ENCODE results near the gene GRIN1.
A peak's percentile ranks its signal among the peaks of the same experiment; 100 is the strongest.

GRIN1 gene

DNA sequence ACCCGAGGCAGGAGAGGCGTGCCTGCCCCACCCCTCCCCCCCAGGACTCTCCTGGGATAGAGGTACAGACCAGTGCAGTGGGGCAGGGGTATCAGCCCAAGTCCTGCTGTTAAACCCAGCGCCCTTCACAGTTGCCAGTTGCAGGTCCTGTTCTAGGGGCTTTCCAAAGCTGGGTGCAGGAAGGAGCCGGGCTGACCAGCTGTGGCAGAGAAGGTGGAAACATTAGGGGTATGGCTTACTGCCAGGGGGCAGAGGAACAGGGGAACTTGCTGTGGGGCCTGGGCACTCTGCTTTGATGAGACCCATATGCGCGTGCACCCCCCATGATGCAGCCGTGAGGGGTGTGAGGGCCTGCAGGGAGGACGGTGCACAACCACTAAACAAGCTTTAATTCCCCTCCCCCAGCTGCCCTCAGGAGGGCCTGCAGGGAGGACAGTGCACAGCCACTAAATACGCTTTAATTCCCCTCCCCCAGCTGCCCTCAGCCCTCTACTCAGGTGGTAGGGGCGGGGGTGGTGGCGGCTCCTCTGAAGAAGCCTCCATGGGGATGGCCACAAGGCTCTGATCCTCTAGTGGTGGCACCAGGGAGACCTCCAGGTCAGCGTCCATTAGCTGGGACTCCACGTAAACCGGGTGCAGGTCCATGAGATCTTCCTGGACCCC is 31.7 kb downstream of the GRIN1 start:
- no peak for DNase-seq (ENCODE audit: low read depth)
- no peak overlapping the region for H3K4me3 ChIP-seq (ENCODE audit: low read depth, low read length)
- TF ChIP-seq CTCF (conservative IDR thresholded peaks at IDR 0.05; ENCODE audit: low read depth, low read length), result no peak

DNA sequence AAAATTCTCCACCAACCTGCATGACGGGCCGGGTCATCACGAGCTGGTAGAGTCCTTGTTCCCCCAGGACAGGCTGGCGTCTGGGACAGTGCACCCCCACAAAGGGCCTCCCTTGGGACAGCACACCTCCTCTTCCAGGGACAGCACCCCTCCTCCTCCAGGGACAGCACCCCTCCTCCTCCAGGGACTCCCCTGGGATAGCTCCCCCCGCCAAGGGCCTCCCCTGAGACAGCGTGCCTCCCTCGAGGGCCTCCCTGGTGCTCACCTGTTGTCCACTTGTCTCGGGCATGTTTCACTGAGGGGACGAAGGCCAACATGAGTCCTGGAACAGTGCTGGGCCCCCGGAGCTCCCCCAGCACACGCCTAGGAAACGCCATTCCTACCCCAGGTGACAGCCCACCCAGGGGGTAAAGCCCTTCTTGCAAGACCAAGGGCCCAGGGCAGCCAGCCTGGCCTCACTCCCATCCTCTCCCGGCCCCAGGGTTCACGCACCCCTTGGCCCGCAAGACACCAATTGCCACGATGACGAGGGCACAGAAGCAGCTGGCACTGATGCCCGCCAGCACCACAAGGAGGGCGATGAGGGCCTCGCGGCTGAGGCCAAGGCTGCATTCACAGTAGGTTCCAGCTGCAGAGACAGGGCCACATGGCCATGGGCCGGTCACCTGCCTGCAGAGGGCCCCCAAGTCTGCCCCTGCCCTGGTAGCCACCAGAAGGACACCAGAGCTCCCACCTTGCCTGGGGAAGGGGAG is 32.4 kb downstream of the GRIN1 start:
- H3K4me3 ChIP-seq (ENCODE audit: low read depth, low read length), result no peak overlapping the region
- no peak for TF ChIP-seq CTCF (conservative IDR thresholded peaks at IDR 0.05; ENCODE audit: low read depth, low read length)
- DNase-seq (ENCODE audit: low read depth), result no peak

DNA sequence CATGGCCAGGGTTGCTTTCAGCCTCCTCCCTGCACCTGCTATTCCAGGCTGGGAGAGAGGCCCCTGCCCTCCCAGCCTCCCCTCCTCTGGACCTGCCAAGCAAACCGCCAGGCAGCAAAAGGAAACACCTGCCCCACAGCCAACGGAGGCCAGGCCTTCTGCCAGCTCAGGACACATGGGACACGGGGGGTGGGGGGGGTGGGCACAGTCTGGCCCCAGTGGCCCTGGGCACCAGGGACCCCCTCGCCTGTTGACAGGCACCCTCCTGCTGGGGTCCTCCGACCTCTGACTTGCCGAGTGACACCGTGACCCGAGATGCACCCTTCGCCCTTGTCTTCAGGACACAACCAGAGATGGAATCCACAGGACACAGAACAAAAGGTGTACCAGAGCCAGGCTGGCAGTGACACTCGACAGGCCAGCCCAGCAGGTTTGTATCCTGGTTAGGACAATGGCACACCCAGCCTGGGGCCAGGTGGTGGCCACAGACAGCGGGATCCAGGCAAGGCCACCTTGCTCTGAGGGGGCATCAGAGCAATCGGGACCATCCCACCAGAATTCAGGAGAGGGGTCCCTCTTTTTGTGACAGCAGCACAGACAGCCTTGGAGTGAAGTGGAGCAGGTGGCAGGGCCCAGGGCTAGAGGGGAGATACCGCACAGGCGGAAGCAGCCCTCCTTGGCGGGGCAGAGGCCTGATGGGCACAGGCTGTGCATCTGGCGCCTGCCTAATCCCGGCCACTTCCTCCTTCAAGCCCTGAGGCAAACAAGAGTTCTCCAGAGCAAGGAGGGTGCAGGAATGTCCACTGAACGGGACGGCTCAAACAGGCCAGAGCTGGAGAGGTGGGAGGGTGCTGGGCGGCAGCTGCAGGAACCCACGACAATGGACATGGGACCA is 34.2 kb downstream of the GRIN1 start:
- H3K4me3 ChIP-seq (ENCODE audit: low read depth, low read length), result no peak overlapping the region
- DNase-seq (ENCODE audit: low read depth), result no peak
- no peak for TF ChIP-seq CTCF (conservative IDR thresholded peaks at IDR 0.05; ENCODE audit: low read depth, low read length)

DNA sequence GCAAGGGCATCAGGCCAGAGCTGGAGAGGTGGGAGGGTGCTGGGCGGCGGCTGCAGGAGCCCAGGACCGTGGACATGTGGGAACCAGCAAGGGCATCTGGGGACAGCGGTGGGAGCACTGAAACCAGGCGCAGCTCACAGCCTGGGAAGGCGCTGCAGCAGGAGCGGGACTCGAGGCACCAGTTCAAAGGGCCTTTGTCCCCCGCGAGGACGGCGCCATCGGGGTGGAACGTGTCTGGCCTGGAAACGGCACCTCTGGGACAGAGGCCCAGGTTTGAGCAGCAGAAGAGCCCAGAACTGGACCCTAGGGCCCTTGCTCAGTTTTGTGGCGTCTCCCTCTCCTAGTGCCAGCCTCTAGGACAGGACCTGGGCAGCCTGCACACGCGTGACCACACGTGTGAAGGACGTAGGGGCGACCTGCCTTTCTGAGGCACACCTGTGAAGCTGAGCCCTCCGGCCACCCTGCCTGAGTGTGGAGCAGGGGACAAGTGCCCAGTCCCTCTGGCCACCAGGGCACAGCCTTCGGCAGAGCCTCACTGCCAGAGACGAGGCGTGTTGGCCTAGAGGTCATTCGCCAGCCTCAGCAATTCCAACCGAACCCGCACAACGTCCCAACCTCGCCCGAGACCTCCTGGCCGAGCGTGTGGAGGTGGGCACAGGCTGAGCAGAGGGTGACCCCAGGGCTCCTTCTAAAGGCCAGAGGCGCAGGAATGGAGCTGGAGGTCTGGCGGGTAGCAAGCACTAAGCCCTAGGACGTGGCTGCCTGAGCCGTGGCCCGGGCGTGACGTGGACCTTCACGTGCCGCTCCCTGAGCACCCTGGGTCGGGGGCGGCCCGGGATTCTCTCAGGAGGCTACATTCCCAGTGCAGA is 35.1 kb downstream of the GRIN1 start:
- DNase-seq (ENCODE audit: low read depth), result no peak
- H3K4me3 ChIP-seq (ENCODE audit: low read depth, low read length), result no peak overlapping the region
- no peak for TF ChIP-seq CTCF (conservative IDR thresholded peaks at IDR 0.05; ENCODE audit: low read depth, low read length)

- DNase-seq (ENCODE audit: low read depth), result no peak
- no peak overlapping the region for H3K4me3 ChIP-seq (ENCODE audit: low read depth, low read length)
- no peak for TF ChIP-seq CTCF (conservative IDR thresholded peaks at IDR 0.05; ENCODE audit: low read depth, low read length)
These were observed 35.9 kb downstream of the GRIN1 start for GRCh38 chr9:137174722-137175293.

DNA sequence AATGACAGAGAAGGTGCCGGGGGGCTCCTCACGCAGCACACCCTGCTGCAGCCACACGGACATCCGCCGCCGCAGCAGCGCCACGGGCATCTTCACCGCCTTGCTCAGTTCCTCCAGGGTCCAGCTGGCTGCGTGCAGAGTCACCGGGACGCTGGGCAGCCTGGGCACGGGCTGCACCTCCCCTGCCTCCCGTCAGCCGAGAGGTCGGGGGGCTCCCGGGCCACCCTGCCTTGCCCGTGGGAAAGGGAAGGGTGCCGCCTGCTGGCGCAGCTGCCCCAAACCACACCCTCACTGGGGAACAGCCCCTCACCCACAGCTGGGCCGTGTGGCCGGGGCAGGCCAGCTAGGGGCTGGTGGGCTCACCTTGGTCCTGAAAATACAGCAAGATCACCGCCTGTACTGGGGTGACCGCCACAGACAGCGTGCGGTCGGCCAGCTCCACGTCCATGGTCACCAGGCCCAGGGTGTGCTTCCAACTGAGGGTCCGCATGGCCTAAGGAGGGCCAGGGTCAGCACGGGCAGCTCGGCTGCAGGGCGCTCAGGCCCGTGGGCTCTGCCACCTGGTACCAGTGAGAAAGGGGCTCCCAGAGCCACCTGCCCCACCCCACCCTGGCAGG is 36.5 kb downstream of the GRIN1 start:
- H3K4me3 ChIP-seq (ENCODE audit: low read depth, low read length), result no peak overlapping the region
- DNase-seq (ENCODE audit: low read depth), result no peak
- peak; percentile 39 for TF ChIP-seq CTCF (conservative IDR thresholded peaks at IDR 0.05; ENCODE audit: low read depth, low read length)

All from choroid plexus epithelial cell (primary cell).